Measurements from ENCODE around the gene EVC2.

EVC2 gene

GRCh38 chr4:5543681-5544080 is 164.7 kb downstream of the EVC2 start:
- Histone ChIP-seq H3K4me1 (ENCODE audit: insufficient read depth, low read length, poor library complexity, severe bottlenecking) (no peaks in the 10 kb centered on the region), H4K20me1 (ENCODE audit: insufficient read depth, low read length, poor library complexity, severe bottlenecking) (no peaks in the 10 kb centered on the region), H3K4me3 (ENCODE audit: low read length, poor library complexity, severe bottlenecking) (no peak overlapping the region), H3F3A (ENCODE audit: low read depth) (no peaks in the 10 kb centered on the region), H3K36me3 (ENCODE audit: insufficient read depth, low read length) (no peaks in the 10 kb centered on the region), H3K27me3 (ENCODE audit: insufficient read depth, low read length, poor library complexity, severe bottlenecking) (no peaks in the 10 kb centered on the region), H3K9ac (ENCODE audit: low read depth, low read length, poor library complexity, severe bottlenecking) (no peak overlapping the region), H3K9me2 (replicated peaks; ENCODE audit: low read depth, low read length) (no peaks in the 10 kb centered on the region), H3K79me2 (ENCODE audit: insufficient read depth, low read length) (no peaks in the 10 kb centered on the region), H2AFZ (ENCODE audit: low read length) (no peak overlapping the region), H3K9me3 (ENCODE audit: insufficient read depth, low read depth, low read length) (no peaks in the 10 kb centered on the region; the same call in 1 of the 2 replicates), H3K4me2 (ENCODE audit: low read depth, low read length, poor library complexity, severe bottlenecking) (no peak overlapping the region)
- TF ChIP-seq EZH2phosphoT487 (IDR thresholded peaks at IDR 0.05; ENCODE audit: borderline replicate concordance): no peak
- TF ChIP-seq, protein P1, sequence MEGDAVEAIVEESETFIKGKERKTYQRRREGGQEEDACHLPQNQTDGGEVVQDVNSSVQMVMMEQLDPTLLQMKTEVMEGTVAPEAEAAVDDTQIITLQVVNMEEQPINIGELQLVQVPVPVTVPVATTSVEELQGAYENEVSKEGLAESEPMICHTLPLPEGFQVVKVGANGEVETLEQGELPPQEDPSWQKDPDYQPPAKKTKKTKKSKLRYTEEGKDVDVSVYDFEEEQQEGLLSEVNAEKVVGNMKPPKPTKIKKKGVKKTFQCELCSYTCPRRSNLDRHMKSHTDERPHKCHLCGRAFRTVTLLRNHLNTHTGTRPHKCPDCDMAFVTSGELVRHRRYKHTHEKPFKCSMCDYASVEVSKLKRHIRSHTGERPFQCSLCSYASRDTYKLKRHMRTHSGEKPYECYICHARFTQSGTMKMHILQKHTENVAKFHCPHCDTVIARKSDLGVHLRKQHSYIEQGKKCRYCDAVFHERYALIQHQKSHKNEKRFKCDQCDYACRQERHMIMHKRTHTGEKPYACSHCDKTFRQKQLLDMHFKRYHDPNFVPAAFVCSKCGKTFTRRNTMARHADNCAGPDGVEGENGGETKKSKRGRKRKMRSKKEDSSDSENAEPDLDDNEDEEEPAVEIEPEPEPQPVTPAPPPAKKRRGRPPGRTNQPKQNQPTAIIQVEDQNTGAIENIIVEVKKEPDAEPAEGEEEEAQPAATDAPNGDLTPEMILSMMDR (conservative IDR thresholded peaks at IDR 0.05; ENCODE audit: low read length): no peak

DNA sequence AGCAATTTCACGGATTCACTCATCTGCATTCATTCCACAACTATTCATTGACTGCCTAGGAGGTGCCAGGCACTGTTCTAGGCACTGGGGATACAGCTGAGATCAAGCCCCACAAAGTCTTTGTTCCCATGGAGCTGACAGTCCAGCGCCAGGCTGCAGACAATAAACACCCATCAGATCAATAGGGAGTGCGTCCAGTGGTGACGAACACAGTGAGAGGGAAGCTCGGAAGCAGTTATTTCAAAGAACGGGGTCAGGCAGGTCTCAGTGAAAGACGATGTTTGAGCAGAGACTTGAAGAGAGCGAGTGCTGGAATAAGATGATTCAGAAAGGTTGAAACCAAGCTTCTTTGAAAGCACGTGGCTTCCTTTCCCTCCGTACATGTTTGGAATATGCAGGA is 167.2 kb downstream of the EVC2 start:
- H3K4me3 ChIP-seq (ENCODE audit: low read length, poor library complexity, severe bottlenecking): no peak overlapping the region
- no peaks in the 10 kb centered on the region for H3K36me3 ChIP-seq (ENCODE audit: insufficient read depth, low read length)
- H3K9me2 ChIP-seq (replicated peaks; ENCODE audit: low read depth, low read length): no peaks in the 10 kb centered on the region
- no peaks in the 10 kb centered on the region for H3F3A ChIP-seq (ENCODE audit: low read depth)
- H3K27me3 ChIP-seq (ENCODE audit: insufficient read depth, low read length, poor library complexity, severe bottlenecking): no peaks in the 10 kb centered on the region
- no peaks in the 10 kb centered on the region for H3K4me1 ChIP-seq (ENCODE audit: insufficient read depth, low read length, poor library complexity, severe bottlenecking)
- H2AFZ ChIP-seq (ENCODE audit: low read length): no peak overlapping the region
- H3K9me3 ChIP-seq (ENCODE audit: insufficient read depth, low read depth, low read length): no peaks in the 10 kb centered on the region; the same call in 1 of the 2 replicates
- no peaks in the 10 kb centered on the region for H4K20me1 ChIP-seq (ENCODE audit: insufficient read depth, low read length, poor library complexity, severe bottlenecking)
- TF ChIP-seq, protein P1 (conservative IDR thresholded peaks at IDR 0.05; ENCODE audit: low read length): no peak
- TF ChIP-seq EZH2phosphoT487 (IDR thresholded peaks at IDR 0.05; ENCODE audit: borderline replicate concordance): no peak
- H3K9ac ChIP-seq (ENCODE audit: low read depth, low read length, poor library complexity, severe bottlenecking): no peak overlapping the region
- H3K4me2 ChIP-seq (ENCODE audit: low read depth, low read length, poor library complexity, severe bottlenecking): no peak overlapping the region
- no peaks in the 10 kb centered on the region for H3K79me2 ChIP-seq (ENCODE audit: insufficient read depth, low read length)

- Histone ChIP-seq H3K9me3 (ENCODE audit: insufficient read depth, low read depth, low read length) (no peaks in the 10 kb centered on the region; the same call in 1 of the 2 replicates), H3K9ac (ENCODE audit: low read depth, low read length, poor library complexity, severe bottlenecking) (no peak overlapping the region), H3K4me2 (ENCODE audit: low read depth, low read length, poor library complexity, severe bottlenecking) (no peak overlapping the region), H3K4me1 (ENCODE audit: insufficient read depth, low read length, poor library complexity, severe bottlenecking) (no peaks in the 10 kb centered on the region), H3K4me3 (ENCODE audit: low read length, poor library complexity, severe bottlenecking) (no peak overlapping the region), H3K27me3 (ENCODE audit: insufficient read depth, low read length, poor library complexity, severe bottlenecking) (no peaks in the 10 kb centered on the region), H3K9me2 (replicated peaks; ENCODE audit: low read depth, low read length) (no peaks in the 10 kb centered on the region), H3K36me3 (ENCODE audit: insufficient read depth, low read length) (no peaks in the 10 kb centered on the region), H3F3A (ENCODE audit: low read depth) (no peaks in the 10 kb centered on the region), H3K79me2 (ENCODE audit: insufficient read depth, low read length) (no peaks in the 10 kb centered on the region), H2AFZ (ENCODE audit: low read length) (no peak overlapping the region), H4K20me1 (ENCODE audit: insufficient read depth, low read length, poor library complexity, severe bottlenecking) (no peaks in the 10 kb centered on the region)
- TF ChIP-seq, protein P1 (conservative IDR thresholded peaks at IDR 0.05; ENCODE audit: low read length): no peak
These were observed 168.8 kb downstream of the EVC2 start for GRCh38 chr4:5539584-5539983.
